ENCODE results near the gene MCRIP2.

The MCRIP2 gene

DNA sequence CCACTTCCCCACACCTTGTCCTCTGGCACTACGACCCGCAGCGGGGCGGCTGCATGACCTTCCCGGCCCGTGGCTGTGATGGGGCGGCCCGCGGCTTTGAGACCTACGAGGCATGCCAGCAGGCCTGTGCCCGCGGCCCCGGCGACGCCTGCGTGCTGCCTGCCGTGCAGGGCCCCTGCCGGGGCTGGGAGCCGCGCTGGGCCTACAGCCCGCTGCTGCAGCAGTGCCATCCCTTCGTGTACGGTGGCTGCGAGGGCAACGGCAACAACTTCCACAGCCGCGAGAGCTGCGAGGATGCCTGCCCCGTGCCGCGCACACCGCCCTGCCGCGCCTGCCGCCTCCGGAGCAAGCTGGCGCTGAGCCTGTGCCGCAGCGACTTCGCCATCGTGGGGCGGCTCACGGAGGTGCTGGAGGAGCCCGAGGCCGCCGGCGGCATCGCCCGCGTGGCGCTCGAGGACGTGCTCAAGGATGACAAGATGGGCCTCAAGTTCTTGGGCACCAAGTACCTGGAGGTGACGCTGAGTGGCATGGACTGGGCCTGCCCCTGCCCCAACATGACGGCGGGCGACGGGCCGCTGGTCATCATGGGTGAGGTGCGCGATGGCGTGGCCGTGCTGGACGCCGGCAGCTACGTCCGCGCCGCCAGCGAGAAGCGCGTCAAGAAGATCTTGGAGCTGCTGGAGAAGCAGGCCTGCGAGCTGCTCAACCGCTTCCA is 8.1 kb upstream of the MCRIP2 start:
- FAIRE-seq, result no peak

DNA sequence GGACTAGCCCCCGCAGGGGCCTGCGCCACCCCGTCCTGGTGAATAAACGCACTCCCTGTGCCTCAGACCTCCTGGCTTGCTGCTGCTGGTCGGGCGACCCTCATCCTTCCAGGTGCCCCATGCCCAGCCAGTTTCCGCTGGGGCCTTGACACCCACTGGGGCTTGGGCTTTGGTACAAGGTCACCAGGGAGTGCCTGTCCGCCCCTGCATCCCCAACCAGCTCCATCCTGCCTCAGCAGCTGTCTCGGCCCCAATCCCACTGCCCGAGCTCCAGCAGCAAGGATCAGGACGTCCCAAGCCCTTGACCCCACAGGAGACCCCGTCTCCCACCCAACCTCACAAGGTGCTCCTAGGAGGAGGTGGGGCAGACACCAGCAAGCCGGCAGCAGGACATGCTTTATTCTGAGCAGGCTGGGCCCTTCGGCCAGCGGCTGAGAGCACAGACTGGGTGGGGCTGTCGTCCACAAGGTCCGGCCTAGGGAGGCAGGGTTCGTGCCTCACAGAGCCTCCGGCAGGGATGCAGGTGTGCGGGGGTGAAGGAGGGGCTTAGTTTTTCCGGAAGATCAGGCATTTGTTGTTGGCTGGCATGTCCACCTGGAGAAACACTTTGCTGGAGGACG is 7.5 kb upstream of the MCRIP2 start:
- no peak for FAIRE-seq

DNA sequence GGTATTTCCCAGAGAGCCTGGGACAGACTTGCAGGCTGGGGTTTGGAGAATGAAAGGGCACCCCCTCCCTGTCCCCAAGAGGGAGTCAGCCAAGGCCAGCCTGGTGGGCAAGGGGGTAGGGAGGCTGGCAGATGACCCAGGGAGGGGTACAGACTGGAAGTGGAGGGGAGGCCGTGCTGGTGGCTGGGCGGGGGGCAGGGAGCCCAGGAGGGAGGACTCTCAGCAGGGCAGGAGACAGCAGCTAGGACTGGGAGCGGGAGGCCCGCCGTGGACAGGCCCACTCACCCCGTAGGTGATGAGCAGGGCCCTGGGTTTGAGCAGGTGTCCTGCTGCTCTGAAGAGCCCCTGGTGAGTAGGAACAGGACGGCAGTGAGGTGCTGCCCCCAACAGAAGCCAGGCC is 6.6 kb upstream of the MCRIP2 start:
- no peak for FAIRE-seq

DNA sequence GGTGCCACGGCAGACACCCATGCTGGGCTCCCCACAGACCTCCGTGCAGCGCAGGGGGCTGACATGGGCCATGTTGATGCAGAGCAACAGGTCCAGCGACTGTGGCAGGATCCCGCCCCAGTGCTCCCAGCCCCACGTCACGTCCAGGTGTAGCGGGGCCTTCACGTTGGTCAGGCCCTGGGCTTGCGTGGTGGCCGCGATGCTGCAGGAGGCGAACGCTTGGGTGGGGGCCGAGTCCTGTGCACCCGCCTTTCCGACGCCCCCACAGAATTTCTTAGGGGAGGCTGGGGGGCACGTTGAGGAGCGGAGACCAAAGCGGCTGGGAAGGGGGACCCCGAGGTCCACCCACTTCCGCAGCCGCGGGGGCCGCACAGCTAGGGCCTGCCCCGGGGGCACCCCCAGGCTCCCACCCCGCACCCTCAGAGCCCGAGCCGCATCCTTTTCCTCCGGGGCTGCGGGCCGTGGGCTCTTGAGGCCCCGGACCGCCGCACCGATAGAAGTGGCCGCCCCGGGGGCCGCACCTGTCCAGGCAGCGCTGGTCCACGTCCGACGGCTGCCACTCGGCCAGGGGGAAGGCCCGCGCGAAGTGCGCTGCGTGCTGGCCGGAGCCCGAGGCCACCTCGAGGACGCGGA is 5.9 kb upstream of the MCRIP2 start:
- no peak for FAIRE-seq

DNA sequence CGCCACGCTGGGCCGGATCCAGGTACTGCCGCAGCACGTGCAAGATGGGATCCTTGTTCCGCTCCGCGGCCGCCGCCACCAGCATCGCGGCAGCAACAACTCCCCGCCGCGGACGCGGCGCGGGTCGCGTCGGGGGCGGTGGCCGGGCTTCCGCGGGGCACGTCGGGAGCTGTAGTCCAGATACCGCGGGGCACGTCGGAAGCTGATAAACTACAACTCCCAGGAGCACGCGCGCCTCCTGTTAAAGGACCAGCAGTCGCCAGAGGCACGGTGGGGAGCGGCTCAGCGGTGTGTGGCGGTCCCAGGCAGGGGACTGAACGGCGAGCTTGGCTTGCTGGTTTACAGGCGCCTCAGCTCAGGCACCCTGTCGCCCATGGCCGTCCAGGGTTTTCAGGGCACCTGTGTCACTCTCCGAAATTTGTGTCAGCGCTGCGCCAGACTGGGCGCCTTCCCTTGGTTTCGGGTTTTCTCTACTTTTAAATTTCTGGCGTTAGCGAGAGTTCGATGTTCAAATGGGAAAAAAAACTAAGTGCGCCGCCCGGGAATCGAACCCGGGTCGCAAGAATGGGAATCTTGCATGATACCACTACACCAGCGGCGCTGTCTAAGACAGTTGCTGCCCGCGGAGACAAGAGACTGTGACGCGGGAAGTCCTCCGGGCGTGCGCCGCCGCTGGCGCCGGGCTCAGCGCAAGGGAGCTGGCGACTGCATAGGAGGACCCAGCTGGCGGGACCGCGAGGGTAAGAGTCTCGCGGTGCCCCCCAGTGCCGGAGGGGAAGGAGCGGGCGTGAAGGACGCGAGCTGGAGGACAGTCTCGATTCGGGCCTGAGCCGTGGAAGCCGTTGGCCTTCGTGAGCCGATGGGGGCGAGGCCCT is 5.2 kb upstream of the MCRIP2 start, which contains the start of gene METTL26:
METTL26 (minus strand) TSS at position 100 of the 875 bp plus-strand sequence; CDS start at position 85, 15 bp downstream.
- FAIRE-seq, result peak; percentile 75

DNA sequence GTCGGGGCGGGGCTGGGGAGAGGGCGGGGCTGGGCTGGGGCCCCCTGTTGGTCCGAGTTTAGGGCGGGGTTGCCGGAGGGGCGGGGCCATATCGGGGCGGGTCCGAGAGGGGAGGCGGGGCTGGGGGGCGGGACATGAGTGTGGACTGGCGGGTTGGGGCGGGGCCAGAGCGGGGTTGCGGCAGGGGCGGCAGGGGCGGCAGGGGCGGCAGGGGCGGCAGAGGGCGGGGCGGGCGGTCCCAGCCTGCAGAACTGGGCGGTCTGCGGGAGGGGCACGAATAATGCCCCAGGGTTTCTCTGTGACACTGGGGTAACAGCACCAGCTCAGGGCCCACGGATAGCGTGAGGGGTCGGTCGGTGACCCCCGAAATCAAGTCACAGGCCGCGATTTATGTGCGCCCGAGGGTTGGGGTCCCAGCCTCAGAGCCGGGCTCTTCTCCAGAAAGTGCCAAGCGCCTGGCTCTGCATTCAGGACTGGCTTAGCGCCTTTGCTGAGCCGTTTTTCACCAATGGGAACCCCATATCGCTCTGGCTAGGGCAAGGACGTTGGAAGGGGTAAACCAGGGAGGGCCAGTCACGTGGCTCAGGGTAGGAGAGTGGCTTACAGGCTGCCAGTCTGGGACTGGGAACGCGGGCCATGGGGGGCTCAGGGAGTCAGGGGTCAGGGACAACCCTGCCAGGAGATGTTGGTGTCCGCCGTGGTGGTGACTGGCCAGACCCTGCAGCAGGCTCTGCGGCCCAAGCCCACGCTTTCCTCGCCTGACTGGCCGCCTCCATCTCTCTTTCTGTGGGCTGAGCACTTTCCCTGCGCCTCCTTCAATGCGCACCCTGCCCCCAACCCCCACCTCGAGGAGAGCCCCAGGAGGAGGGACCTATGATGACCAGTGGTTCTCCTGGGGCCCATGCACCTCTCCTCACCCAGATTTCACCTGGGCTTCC is 4.3 kb upstream of the MCRIP2 start:
- FAIRE-seq, result no peak

DNA sequence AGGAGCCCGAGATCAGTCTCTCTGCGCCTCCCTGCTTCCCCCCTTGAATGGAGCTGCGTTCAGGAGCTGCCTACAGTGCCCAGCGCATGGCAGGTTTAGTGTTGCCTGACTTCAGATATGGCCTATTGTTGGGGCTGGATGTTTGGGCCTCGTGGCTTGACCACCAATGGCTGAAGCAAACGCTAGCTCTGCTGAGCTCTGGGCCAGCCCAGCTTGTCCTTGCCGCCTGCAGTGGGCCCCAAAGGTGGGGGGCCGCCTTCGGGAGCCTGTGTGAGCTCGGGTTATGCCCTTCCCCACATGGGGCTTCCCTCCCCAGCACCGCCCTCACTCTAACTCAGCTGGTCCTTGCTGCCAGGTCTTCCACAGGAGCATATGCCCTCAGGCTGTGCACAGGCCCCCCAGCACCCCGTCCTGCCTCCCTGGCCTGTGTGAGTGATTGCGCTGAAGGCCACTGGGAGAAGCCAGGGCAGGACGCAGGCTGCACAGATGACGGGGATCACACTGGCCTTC is 3.5 kb upstream of the MCRIP2 start:
- FAIRE-seq, result no peak

DNA sequence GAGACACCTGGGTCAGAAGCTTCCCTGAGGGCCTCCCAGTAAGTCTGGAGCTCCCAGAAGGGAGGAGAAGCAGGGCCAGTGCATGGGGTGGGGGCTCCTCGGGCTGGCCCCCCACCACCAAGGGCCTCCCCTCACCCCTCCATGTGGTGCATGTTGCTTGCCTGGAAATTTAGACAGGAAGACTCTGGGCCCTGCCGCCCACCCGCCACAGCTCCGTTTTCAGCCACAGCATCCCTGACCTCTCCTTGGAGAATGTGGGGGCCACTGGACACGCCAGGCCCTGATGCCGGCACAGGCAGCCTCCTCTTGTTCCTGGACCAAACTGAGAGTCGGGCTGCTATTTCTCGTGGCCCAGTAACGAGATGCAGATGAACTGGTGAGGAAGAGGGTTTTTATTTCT is 2.8 kb upstream of the MCRIP2 start:
- FAIRE-seq, result no peak

DNA sequence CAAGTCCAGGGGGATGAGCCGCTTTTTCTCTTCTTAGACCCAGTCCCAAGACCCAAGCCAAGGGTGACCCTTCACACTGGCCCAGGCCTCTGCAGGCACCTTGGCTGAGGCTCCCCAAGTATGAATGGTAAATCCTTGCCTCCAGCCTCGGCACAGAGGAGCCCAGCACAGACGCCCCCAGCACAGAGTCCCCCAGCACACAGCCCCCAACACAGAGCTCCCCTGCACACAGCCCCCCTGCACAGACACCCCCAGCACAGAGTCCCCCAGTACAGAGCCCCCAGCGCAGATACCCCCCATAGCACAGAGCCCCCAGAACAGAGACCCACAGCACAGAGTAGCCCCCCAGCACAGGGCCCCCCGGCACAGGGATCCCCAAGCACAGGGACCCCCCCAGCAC is 1.0 kb upstream of the MCRIP2 start:
- FAIRE-seq, result no peak

DNA sequence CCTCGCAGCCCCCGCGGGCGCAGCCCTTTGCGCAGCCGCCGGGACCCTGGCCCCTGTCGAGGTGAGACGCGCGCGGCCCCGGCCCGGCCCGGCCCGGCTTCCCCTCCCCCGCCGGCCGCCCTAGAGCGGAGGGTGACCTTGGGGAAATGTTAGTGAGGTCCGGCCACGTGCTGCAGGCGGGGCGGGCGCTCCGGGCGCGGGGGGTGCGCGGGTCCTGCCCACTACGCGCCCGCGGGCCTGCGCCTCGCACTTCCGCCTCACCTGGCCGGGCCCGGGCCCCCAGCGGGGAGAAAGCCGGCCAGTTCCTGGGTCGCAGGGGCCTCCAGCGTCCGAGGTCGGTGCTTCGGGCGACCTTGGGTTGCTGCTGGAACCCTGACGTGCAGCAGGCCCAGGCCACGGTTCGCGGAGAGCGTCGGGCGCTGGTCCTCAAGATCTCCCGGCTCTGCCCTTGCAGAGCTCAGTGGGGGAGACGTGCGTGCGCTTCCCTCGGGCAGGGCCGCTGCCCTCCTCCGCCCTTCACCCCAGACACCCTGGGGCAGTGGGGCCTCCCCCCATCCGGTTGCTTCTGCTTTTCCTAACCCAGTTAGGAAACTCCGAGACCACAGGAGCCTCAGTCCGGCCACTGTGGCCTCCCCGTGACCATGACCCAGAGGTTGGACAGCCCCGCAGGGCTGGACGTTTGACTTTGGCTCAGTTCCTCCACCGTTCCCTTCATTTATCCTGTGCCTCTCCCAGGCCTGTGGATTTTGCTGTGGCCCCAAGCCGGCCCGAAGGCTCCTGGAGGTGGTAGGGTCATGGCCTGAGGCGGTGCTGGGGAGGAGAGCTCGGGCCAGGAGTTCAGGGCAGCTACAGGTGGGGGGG is 791 bp downstream of the MCRIP2 start:
- no peak for FAIRE-seq

DNA sequence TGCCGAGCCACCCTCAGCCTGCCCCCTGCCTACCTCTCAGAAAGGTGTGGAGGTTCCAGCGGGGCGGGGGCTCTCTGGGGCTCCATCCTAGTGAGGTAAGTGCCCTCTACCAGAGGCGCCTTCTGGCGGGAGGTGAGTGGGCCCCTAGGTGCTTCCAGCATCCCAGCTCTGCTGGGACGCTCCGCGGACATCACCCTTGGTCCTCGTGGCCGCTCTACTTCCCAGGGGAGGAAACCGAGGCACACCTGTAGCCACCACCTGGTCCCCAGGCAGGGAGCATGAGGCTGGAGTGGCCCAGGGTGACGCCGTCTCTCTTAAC is 1.4 kb downstream of the MCRIP2 start:
- no peak for FAIRE-seq

DNA sequence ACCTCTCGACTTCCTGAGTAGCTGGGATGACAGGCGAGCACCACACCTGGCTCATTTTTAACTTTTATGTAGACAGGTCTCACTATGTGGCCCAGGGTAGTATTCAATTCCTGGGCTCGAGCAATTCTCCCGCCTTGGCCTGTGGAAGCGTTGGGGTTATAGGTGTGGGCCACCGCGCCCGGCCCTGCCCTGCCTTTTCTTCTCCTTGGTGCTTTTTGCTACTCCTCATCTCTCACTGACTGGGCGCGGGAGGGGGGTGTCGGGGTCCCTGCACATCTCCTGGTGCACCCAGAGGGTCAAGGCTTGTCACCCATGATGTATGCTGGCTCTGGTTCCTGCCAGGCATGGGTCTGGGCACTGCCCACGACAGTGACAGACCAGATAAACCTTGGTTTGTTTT is 2.9 kb downstream of the MCRIP2 start:
- FAIRE-seq, result no peak

DNA sequence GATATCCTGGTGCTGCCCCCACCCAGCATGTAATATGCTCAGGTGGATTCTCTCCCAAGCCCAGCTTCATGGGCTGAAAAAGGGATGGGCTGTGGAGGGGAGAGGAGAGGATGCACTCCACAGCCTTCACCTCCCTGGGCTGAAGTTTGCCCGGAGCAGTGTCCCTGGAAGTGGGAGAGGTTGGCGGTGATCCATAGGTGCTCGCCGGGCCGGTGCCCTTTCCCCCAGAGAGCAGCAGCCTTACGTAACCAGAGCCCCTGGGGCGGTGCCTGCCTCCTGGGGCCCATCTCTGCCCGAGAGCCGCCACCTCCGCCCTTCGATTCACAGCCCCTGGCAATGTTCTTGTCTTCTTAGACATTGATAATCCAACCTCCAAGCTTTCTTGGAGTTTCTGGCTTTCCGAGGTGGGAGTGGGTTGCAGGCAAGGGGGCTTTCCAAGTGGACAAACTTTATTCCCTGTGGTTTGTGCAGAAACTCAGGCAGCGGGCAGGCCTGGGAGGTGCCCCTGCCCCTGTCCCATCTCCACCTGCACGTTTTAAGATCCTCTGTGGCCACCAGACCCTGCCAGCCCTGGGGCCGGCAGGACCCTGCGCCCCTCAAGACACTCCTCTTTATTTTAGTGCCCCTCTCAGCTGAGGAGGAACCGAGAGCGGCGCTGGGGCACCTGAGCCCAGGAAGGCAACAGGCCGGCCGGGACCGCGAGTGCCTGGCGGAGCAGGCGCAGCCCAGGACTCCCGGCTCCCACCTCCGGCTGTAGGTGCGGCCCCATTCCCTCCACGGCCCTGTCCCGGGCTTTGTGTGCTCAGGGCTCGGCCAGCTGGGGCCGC is 4.4 kb downstream of the MCRIP2 start:
- FAIRE-seq, result no peak

DNA sequence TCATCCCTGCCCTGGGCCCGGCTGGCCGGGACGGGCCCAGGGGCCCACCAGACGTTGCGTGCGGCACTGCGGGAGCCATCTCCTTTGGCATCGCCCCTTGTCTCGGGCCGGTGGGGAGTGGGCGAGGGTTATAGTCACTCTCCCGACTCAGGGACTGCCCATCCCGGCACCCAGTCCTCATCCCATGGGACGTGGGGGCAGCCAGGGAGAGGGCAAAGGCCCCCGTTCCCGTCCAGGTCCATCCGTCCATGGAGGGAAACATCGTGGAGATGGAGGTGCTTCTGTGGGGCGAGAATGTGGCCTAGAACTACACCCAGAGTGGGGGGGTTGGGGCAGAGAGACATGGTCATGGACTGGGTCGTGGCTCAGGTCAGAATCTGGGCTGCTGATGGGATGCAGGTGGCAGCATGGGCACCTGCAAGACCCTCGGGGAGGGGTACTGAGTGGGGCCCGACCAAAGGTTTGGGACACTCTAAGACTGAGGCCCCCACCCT is 5.1 kb downstream of the MCRIP2 start:
- FAIRE-seq, result no peak

DNA sequence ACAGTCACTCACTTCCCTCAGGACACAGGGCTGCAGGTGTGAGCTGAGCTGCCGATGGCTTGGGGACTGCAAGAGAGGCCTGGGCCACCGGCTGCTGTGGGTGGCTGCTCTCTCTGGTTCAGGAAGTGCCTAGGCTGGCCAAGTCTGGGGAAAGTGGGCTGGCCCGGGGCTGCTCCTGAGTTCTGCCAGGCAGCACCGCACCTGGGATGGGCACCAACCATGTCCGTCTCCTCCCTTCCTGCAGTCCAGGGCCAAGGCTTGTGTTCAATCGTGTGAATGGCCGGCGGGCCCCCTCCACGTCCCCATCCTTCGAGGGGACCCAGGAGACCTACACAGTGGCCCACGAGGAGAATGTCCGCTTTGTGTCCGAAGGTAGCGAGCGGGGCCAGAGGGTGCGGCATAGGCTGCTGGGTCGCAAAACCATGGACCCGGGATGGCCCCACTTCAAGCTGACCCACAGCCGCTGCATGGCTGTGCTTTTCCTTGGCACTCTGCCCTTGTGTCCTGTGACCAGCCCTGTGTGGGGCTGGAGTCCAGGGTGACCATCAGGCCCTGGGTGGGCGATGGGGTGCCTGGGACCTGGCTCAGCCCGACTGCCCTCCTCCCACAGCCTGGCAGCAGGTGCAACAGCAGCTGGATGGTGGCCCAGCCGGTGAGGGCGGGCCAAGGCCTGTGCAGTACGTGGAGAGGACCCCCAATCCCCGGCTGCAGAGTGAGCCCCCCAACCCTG is 5.7 kb downstream of the MCRIP2 start:
- FAIRE-seq, result no peak

DNA sequence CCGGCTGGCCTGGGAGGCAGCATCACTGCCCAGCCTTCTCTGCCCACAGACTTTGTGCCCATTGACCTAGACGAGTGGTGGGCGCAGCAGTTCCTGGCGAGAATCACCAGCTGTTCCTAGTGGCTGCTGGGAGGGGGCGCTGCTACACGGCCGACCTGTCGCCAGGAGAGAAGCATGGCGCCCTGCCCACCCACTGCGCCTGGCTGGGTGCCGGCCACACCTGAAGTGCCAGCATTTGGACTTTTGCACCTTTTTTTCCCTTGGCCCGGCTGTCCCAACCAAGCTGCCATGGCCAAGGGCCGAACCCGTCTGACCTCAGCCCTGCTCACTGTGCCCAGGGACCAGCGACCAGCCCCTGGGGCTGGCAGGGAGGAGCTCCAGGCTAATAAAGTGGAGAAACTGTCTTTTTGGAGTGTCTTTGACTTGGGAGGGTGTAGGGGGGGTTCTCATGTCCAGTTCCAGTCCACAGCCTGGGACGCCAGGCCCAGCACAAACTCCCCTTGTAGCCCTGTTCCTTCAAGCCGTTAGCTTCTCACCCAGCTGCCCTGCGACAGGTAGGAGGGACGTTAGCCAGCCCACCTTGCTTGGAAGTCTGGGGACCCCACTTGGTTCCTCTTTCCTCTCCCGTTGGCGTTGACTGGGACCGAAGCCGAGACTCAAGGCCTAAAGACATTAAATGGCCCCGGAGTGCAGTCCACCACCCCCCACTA is 6.6 kb downstream of the MCRIP2 start:
- no peak for FAIRE-seq

DNA sequence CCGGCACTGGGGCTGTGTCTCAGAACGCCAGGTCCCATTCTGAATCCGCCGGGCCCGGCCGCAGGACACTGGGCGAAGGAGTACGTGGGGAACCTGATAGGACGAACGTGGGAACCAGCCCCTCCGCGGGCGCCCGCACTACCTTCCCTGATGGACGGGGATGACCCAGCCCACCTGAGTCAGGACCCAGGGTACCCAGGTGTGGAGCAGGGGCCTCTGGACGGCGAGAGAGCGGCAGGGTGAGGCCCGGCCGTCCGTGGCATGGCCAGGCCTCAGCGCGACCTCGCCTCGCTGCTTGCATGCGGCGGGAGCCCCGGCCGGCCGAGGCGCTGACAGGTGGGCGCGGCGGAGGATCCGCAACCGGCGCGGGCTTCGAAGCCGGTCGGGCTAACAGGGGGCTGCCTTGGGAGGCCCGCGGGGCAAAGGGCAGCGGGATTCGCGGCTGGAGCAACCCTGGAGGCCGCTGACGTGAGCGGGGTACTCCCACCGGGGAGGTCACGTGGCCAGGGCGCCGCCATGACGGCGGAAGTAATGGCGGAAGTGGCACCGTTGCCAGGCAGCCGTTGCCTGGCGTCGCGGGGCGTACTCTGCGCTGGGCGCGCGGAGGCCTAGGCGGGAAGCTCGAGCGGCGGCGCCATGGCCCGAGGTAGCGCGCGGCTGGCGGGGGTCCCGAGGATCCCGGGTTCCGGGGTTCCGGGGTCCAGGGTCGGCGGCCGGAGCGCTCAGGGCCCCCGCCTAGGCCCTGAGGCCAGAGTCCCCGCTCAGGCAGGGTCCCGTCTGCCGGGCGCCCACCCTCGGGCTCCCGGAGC is 7.4 kb downstream of the MCRIP2 start, which contains the start of gene WDR90:
WDR90 (plus strand) TSS at position 585 of the 809 bp plus-strand sequence; CDS start at position 637, 52 bp downstream.
- FAIRE-seq, result peak; percentile 63
